Measurements from ENCODE around the gene ANKRD33B.

DNA sequence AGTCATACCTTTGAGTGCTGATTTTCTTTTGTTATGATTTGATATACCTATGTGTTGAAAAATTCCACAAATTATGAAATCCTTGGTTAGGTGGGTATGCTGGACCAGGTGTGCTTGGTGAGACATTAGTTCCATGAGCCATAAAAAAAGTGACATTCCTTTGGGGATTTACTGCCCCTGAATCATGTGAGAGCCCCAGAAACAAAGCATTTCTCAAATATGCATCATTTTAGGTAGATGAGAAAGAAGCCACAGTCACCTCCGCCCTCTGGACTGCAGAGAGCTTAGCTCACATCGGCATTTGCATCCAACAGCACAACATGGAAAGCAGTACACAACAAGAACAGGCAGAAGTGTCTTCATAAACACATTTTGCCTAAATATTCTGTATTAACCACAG lies 141.9 kb downstream of the ANKRD33B start:
- TF ChIP-seq, protein P1, sequence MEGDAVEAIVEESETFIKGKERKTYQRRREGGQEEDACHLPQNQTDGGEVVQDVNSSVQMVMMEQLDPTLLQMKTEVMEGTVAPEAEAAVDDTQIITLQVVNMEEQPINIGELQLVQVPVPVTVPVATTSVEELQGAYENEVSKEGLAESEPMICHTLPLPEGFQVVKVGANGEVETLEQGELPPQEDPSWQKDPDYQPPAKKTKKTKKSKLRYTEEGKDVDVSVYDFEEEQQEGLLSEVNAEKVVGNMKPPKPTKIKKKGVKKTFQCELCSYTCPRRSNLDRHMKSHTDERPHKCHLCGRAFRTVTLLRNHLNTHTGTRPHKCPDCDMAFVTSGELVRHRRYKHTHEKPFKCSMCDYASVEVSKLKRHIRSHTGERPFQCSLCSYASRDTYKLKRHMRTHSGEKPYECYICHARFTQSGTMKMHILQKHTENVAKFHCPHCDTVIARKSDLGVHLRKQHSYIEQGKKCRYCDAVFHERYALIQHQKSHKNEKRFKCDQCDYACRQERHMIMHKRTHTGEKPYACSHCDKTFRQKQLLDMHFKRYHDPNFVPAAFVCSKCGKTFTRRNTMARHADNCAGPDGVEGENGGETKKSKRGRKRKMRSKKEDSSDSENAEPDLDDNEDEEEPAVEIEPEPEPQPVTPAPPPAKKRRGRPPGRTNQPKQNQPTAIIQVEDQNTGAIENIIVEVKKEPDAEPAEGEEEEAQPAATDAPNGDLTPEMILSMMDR (IDR thresholded peaks at IDR 0.05), result no peak
- TF ChIP-seq POLR2AphosphoS5 (IDR thresholded peaks at IDR 0.05) (no peak), POLR2A (IDR thresholded peaks at IDR 0.05) (no peak)

Data from breast epithelium (tissue), 3 donors.